Fibroblast of skin of right biceps (primary cell): Measurements from ENCODE around the gene SLIT1.

Source experiments
- DNase-seq: peaks from one replicate; pipeline ENCODE4 v3.0.0-alpha.2; 2013

The SLIT1 gene

DNA sequence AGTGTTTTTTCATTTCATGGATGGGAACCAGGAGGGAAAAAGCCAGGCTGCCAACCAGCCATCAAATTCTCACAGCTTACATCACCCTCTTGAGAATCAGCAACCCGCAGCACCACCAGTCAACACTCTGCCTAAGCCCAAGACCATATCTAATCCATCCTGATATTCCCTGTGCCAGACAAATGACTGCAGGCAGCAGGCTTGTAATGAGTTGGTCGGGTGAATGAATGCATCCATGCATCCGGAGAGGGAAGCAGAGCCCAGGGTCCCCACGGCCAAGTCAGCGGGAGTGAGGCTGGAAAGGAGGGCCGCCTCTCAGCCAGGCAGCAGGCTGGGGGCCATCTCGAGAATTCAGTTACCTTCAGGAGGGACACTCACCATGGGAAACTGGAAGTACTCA is 46.9 kb downstream of the SLIT1 start:
- DNase-seq, result no peak

DNA sequence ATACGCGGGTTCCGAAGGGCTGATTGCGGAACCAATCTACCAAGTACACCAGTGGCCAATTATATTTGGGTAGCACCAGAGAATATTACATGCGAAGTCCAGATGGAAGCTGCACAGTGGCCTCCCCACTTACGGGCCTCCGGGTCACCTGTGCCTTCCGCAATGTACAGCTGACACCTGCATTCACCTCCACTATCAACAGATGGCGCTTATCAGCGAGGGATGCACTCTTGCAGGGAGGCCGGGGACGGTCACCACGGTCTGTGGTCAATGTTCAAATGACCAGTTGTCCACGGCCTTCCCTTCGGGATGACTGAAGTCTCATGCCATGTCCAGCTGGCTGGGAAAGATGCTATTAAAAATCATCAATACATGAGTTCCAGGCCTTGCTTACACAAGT is 47.6 kb downstream of the SLIT1 start:
- no peak for DNase-seq

DNA sequence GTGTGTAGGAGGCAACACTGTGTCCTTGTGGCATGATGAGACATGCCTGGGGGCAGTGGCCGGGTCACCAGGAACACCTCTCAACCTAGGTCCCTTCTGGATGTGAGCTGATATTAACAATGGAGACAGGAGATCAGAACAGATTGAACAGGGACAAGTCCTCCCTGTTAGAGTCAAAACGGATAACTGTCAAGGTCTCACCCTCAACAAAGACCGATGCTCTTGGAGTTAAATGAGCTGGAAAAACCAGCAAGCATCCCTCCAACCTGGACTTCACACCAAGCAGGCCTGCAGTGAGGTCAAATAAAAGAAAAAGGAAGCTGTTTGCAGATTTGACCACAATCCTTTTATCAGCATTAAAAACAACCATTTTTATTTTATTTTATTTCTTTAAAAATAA is 49.0 kb downstream of the SLIT1 start:
- no peak for DNase-seq

DNA sequence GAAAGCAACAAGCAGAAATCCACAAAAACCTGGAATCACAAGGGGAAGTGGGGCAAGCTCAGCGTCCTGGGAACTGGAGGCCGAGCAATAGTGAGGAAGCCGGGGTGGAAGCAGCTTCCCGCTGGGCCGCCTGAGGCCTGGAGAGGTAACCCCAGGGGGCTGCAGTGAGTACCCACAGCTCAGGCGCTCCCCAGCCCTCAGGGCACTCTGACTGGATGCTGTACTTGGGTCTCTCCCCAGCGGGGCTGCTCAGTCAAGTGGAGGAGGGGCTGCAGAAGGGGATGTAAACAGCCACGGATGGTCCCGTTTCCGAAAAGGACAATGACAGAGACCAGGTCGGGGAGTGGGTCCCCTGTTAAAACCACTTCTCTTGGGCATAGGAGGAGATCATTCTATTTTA is 50.3 kb downstream of the SLIT1 start:
- DNase-seq, result no peak

DNA sequence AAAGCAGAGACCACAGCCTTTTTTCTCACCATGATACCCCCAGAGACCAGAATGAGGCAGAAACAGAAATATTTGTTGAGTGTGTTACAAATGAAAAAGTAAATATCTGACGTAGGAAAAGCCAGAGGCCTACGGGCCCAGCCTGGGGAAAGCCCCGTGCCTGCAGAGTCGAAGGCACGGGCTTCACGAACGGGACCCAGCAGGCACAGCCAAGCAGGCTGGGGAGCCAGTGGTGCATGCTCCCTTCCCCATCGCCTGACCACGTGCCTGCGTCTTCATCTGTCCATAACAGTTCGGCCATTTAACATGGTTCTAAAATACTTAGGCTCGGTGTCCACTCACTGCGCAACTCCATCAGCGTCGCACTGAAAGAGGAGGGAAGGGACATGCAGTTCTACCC is 50.8 kb downstream of the SLIT1 start:
- no peak for DNase-seq

DNA sequence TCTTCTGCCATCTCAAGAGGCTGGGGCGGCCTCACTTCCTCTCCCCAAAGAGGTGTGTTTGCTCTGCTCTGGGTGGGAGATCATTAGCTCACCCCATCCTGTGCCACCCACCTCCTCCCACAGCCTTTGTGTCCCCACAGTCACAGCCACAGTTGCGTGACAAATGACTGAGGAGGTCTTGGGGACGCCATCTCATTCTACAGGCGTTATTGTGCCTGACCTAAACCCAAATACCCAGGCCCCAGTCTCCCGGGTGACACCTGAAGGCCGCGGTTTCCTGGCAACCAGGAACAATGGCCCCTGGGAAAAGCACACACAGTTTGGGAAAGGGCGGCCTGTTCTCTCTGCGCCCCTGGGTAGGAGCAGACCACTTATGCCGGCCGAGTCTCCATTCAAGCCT is 51.6 kb downstream of the SLIT1 start:
- no peak for DNase-seq

DNA sequence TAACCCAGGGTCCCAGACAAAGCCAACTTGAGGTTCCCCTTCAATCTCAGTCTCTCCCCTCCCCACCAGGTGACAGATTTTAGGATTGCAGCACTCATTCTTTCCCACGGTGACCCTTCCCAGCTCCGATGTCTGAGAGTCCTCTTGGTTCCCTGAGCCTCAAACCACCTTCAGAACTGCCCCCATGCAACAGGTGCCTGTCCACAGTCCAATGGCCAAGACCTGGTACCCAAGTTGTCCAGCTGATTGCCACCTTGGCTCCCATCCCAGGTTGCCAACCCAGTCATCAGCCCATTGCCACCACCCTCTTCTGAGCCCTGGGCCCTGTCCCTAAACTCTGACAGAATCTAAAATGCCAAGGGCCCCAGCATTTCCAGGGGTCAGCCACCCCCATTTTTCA is 53.5 kb downstream of the SLIT1 start:
- DNase-seq, result no peak

DNA sequence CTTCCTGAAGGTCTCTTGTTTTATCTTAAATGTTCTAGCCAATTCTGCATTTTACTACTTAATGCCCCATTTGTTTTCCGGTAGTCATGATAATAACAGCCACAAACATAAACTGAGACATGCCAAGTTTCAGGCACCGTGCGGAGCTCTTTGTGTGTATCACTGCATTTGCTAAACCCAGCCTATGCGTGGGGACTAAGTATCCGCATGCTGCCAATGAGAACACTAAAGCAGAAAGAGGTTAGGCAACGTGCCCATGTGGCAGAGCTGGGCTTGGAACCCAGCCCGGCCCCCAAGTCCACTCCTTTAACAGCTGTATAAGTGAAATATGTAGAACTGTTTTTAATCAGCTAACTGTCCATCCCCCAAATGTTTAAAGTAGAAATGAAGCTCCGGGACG is 54.1 kb downstream of the SLIT1 start:
- DNase-seq, result no peak

DNA sequence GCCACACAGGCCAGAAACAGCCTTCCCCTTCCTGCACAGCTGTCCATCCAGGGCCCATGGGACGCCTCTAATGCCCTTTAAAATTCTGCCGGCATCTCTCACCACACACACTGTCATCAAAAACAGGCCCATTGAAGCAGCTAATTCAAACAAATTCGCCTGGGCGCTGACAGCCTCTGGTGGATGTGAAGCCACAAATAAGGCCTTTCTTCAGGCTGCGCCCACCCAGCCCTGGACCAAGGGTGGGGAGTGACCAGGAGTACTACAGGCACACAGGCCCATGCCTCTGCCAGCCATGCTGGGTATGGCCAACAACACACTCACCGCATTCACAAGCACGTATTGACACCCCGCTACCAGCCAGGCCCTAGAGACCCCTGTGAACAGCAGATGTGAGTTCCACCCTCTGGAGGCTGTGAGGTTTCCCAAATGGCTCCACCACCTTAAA is 54.6 kb downstream of the SLIT1 start:
- no peak for DNase-seq

DNA sequence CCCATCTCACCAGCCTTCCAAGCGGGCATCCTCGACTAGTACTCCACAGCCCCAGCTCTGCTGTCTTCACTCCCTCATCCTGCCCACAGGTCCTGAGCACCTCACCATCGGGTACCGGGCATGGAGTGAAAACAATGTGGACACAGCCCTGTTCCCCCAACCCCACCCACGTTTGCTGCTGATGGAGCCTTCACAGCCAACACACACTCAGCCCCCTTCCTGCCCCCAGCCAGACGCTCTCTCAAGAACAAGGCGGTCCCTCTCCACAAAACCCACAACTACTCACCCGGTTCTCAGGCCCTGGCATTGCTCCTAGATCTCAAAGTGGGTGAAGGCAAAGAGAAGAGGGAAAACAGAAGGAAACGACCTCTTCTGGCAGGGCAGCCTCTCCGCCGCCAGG is 56.1 kb downstream of the SLIT1 start:
- DNase-seq, result no peak

DNA sequence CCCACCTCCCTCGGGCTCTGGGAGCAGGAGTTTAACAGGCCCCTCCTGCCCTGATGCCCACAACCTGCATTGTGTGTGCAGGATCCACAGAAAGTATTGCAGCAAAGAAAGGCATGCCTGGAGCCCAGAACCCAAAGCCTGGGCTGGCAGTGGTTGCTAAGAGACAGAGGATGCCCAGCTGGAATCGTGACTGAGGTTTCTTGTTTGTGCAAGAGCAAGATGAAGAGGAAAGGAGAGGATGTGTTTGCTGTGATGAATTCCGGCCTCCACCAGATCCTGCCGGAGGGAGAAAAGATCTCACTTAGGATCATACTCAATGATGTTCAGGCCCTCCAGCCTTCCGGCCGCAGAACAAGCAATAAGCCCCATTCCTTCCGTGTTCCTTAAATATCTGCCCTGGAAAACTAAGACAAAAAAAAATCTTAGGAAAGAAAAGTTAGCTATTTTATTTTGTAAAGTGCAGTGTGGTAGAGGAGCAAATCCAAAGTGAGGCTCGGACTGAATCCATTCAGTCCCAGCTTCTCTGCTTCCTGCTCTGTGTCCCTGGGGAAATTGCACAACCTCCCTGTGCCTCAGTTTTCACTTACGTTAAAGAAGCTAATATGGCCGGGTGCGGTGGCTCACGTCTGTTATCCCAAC is 57.1 kb downstream of the SLIT1 start:
- DNase-seq, result no peak

DNA sequence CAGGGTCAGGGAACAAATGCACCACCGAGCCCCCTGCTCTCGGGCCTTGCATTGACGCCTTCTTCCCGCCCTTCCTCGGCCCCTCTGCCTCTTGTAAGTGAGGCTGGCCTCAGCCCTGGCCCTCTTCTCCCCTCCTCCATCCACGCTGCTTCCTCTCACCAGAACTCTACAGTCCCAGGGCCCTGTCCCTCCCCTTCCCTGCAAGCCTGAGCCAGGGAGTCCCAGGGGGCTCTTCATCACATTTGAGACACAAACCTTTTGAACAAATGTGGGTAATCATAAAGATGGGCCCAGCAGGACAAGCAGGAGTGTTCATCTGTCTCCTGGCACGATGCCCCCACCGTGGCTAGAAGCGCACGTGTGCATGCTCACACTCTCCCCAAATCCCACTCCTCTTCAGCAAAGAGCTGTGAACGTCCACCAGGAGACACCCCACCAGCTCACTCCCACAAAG is 57.7 kb downstream of the SLIT1 start:
- DNase-seq, result no peak

DNA sequence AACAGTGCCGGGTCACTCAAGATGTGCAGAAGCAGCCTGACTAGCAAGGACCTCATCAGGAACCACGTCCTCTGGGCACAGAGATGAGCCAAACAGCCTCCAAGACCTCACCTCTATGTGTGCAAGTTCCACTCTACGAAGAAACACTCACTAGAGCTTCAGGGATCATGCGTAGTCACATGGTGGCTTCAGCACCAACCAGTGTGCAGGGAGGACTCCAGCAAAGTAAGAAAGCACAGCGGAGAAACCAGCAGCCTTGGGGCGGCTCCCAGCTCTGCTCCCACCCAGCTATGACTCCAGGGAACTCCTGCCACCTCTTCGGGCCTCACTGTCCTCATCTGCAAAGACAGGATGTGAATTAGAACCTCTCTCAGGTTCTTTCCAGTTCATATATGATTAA is 58.2 kb downstream of the SLIT1 start:
- no peak for DNase-seq

DNA sequence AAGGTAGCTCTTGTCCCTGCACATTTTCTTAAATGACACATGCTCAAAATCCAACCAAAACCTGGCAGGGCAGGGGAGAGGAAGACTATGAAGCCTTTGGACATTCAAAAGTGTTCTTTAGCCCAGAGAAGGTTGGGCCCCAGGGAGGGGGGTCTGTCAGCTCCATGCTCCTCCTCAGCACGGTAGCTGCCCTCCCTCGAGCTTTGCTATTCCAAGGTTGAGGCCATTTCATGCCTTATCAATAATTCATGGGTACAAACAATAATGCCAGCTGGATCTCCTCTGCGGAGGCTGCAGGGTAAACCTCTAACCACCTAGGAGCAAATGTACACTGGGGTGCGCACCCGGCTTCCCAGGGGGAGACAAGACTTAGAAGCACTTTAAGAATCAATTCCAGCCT is 61.5 kb downstream of the SLIT1 start:
- DNase-seq, result no peak

DNA sequence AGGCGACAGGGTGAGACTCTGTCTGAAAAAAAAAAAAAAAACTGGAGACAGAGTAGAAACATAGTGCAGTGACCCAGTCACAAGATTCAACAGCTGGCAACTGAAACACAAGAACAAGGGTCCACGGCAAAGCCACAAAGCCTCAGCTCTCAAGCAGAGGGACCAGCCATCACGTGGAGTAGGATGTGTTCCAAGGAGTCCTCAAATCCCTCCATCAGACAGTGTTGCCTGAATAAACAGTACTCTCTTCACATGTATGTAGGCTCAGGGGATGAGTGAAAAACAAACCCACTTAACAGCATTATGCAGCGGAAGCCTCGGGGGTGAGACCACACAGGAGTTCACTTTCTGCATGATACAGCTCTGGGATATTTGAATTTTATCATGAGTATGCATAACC is 62.0 kb downstream of the SLIT1 start:
- DNase-seq, result no peak

DNA sequence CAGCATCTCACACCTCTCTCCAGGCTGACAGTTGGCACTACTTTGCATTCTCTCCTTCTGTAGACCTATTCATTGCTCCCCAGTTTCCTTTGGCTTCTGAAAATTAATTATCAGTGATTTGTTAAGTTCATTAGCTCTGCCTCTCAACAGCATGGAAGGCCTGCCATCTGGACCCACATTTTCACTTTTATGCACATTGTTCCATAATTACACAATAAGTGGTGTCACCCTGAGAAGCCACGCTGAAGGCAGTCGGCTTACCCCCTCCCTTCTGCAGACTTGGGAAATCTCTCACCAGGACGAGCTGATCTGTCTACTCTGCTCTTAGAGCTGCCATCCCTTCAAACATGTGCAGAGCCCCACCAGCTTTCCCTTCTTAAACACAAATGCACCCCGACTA is 64.7 kb downstream of the SLIT1 start:
- no peak for DNase-seq

DNA sequence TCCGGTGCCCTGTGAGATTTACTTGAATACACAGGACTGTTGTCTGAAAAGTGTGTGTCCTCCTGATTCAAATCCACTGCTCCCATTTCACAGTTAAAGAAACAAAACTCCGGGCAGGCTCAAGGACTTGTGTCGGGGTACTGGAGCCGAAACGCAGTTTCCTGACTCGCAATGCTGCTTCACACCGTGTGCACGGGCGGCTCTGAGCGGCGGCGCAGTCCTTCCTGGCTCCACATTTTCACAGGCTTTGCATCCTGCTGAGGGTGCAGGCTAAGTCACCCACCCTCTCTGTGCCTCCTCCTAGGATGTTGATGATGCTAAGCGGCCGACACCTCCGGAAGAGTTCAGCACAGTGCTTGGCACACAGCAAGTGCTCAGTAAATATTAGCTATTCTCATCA is 65.4 kb downstream of the SLIT1 start:
- no peak for DNase-seq

DNA sequence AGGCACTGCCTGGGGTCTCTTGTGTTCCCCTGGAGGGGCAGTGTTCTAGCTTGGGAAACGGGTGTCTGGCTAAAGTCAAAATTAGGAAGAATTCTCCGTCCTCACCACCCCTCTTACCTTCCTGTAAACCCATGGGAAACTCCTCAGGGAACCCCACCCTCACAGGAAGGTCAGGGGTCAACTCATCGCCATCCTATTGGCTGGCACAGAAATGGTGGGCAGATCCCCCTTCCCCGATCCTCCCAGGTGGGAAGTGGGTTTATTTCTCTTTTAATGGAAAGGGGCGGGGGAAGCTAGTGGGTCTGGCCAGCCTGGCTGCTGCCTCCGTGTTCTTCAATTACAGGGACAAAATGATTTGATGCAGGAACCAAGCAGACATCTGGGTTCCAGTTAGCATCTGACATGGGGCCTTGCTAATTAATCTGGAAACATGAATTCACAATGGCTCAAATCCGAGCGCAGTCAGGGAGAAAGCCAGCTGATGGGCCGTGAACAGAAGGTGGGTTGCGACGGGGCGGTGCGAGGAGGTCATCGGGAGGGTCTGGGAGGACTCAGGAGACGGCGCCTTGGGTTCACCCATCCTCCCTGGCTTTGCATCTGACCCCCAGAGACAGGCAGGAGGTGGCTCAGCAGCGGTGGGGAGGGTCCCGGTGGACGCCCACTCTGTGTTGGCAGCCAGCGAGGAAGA is 66.6 kb downstream of the SLIT1 start:
- DNase-seq, result no peak

DNA sequence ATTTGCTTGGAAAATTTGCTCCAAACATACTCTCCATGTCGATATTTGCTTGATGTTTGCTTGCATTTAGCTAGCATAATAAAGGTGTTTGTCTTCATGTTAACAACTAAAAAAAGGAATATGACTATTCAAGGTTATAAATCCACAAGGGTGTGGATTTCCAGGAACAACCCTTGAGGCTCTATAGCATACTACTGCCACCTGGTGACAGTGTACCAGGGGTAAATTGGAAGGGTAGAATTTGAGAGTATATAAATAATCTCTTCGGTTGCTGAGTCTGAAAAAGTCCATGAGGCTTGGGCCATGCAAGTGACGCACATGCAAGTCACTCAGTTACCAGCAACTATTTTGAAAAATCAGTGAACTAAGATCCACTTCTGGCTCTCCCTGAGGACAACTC is 68.4 kb downstream of the SLIT1 start:
- no peak for DNase-seq

DNA sequence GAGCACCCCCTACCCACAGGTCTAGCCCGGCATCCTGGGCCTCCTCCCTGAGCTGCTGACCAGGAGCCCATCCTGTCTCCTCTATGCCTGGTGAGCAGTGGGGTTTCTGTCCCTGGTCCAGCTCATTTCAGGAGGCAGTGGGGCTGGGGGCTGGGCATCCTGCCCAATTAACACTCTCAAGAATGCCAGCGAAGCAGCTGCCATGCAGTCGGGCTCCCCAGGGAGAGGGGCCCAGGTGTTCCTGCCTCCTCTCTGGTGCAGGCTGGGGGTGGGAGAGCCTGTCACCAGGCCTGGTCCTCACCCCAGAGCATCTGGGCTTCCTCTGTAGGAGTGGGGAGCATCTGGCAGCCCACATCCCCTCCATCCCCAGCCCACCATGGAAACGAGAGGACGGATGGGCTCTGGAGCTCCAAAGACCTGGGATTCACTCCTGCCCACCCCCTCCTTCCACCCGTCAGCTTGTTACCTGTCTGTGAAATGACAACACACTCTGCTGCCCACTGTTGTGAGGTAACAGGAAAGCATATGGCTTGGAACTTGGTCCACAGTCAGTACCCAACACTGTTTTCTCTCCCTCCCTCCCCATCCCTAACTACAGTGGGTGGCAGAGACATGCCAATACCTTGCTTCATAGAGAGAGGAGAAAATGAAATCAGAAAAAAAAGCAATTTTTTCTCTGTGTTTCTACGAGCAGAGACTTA is 69.1 kb downstream of the SLIT1 start:
- DNase-seq, result no peak

DNA sequence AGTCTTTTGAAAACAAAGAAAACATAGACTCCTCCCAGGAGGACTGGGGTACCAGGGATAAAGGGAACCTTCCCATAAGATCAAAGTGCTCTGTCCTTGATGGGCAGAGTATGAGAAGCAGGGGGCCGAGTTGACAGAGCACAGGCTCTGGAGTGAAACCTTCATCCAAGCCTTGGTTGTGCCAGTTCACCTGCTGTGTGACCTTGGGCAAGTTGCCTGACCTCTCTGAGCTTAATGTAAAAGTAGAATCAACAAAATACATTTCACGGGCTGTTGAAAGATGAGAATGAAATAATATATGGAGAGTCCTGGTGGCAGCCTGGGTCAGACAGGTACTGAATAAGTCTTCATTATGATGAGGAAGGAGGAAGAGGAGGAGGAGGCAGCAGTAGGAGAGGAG is 69.9 kb downstream of the SLIT1 start:
- no peak for DNase-seq

DNA sequence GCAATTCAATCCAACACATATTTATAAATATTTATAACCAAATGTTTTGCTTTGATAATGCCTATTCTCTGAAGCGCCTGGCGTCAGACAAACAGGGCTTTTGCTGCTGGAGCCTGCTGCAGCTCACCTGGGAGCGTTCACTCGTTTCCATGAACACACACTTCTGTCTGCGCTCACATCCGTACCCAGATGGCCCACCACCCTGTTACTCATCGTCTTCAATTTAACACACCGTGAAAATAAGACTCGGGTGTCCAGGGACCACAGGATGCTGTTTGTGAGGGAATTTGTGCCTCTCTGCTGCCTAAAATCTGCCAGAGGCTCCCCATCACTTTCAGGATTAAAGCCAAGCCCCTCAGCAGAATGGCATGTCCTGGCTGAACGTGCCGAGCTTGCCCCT is 74.1 kb downstream of the SLIT1 start:
- no peak for DNase-seq

DNA sequence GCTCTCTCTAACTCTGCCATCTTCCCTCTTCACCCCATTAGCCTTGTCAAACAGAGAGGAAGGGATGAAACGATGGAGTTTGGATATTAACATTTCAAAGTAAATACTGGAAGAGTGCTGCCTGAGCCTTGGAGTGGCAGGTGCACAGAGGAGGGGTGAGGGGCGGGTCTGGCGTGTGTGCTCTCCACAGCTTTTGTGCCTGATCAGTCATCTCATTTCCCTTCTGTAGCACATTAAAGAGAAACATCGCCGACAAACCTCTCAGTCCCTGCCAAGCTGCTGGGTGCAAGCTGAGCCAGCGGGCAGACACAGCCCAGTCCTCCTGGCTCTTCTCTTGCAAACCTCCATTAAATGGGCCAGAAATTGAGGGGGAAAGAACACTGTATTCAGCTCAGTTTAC is 76.2 kb downstream of the SLIT1 start:
- no peak for DNase-seq

DNA sequence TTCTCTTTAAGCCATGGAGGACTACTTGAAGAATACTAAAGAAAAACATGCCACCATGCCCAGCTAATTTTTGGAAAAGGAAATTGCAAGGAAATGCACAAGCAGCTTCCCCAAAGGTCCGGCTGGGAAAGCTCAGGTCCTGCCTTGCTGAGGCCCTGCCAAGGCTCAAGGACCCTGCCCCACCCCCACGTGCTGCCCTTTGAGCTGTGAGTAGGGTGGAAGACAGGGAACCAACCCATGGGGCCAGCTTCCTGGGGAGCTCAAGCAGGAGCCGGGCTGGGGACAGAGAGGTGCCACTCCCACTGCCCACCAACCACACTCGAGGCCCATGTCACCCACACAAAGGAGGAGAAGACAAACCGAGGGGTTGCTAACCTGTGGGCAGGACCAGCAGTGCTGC is 78.2 kb downstream of the SLIT1 start:
- DNase-seq, result no peak

DNA sequence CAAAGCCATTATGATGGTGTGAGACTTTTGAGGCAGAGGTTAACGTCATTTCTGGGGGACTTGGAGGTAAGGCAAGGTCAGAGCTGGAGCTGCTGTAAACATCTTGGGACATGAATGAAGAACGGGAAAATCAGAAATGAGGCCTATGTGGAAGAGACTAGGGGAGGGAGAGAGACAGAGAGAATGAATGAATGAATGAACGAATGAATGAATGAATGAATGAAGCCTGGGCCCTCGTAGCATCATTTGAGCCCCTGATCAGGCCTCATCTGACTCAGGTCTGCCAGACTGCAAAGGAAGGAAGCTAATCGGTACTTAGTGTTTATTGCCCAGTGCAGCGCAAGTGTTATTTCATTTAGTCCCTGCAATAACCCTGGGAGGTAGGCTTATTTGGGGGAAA is 79.6 kb downstream of the SLIT1 start:
- DNase-seq, result no peak
